ENCODE results near the gene PRR19. TPM values are rescaled to one million over a fixed set of nuclear protein-coding genes. Genes with fewer than 3 reads are reported as not detected.

The PRR19 gene
- total and polyA plus RNA-seq, 10 of the 15 experiments (the other 5 are each of a cell fraction or from before 2014, with no cell fraction given): 0.09 to 1.7 (median 0.73) TPM; not detected in 1

DNA sequence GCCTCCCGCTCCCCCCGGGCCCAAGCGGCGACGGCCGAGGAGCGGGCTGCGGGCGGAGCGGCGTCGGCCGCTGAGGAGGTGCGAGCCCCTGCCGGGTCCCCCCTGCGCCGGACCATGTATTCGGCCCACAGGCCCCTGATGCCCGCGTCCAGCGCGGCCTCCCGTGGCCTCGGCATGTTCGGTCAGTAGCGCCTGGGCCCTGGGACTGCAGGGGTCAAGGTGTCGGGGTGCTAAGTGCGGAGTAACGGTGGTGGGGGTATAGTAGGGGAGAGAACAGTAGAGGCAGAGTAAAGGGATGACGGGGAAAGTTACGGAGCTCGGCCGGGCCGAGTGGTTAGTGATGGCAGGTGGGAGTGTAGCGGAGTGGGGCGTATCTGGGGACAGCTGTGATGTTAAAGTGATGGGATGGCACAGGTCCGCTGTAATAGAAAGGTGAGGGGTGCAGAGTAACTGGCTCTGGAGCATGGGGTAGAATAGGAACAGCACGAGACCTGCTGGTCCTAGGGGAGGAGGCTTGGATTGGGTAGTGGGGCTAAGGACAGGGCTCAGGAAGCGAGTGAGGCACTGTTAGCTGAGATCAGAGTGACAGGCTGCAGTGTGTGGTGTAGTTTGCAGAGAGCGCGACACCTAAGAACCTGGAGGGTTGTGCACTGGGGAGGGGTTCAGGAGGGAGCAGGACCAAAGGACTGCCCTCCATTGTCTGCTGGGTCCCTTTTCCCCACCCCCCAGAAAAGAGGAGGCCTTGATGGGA, 17.2 kb upstream of the PRR19 start (continued):
- TF ChIP-seq, protein P1, sequence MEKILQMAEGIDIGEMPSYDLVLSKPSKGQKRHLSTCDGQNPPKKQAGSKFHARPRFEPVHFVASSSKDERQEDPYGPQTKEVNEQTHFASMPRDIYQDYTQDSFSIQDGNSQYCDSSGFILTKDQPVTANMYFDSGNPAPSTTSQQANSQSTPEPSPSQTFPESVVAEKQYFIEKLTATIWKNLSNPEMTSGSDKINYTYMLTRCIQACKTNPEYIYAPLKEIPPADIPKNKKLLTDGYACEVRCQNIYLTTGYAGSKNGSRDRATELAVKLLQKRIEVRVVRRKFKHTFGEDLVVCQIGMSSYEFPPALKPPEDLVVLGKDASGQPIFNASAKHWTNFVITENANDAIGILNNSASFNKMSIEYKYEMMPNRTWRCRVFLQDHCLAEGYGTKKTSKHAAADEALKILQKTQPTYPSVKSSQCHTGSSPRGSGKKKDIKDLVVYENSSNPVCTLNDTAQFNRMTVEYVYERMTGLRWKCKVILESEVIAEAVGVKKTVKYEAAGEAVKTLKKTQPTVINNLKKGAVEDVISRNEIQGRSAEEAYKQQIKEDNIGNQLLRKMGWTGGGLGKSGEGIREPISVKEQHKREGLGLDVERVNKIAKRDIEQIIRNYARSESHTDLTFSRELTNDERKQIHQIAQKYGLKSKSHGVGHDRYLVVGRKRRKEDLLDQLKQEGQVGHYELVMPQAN (conservative IDR thresholded peaks at IDR 0.05): 0 out of 2 replicates have a peak, but pooled peaks have one; percentile 31
- TF ChIP-seq CREB1 (IDR thresholded peaks at IDR 0.05; ENCODE audit: low read depth) (no peak), ATF7 (IDR thresholded peaks at IDR 0.05; ENCODE audit: low read depth) (no peak), IKZF2 (IDR thresholded peaks at IDR 0.05) (no peak), TCF3 (IDR thresholded peaks at IDR 0.05; ENCODE audit: borderline replicate concordance, insufficient read depth, low read depth, low read length) (no peak), SMAD5 (IDR thresholded peaks at IDR 0.05; ENCODE audit: low read depth) (no peak), CHD2 (IDR thresholded peaks at IDR 0.05; ENCODE audit: borderline replicate concordance, low read depth, low read length) (no peak), POLR2AphosphoS2 (IDR thresholded peaks at IDR 0.05; ENCODE audit: low read depth, low read length) (no peak), ZBTB40 (IDR thresholded peaks at IDR 0.05; ENCODE audit: borderline replicate concordance) (no peak), SIX5 (IDR thresholded peaks at IDR 0.05; ENCODE audit: low read depth, low read length, severe bottlenecking) (no peak), CHD1 (IDR thresholded peaks at IDR 0.05; ENCODE audit: low read depth, low read length) (no peak), NR2F1 (conservative IDR thresholded peaks at IDR 0.05) (peak; percentile 29; the same call in 1 of the 2 replicates), ATF3 (IDR thresholded peaks at IDR 0.05; ENCODE audit: borderline replicate concordance, extremely low read depth, low read depth, low read length) (no peak), ZBED1 (IDR thresholded peaks at IDR 0.05; ENCODE audit: borderline replicate concordance) (no peak)
- TF ChIP-seq, protein P2, sequence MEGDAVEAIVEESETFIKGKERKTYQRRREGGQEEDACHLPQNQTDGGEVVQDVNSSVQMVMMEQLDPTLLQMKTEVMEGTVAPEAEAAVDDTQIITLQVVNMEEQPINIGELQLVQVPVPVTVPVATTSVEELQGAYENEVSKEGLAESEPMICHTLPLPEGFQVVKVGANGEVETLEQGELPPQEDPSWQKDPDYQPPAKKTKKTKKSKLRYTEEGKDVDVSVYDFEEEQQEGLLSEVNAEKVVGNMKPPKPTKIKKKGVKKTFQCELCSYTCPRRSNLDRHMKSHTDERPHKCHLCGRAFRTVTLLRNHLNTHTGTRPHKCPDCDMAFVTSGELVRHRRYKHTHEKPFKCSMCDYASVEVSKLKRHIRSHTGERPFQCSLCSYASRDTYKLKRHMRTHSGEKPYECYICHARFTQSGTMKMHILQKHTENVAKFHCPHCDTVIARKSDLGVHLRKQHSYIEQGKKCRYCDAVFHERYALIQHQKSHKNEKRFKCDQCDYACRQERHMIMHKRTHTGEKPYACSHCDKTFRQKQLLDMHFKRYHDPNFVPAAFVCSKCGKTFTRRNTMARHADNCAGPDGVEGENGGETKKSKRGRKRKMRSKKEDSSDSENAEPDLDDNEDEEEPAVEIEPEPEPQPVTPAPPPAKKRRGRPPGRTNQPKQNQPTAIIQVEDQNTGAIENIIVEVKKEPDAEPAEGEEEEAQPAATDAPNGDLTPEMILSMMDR (IDR thresholded peaks at IDR 0.05 in 2 of 3, conservative IDR thresholded peaks at IDR 0.05 in 1 of 3; ENCODE audit: control insufficient read depth in 2 of 3, extremely low read depth in 1 of 3, insufficient read depth in 1 of 3, low read depth in 3 of 3, low read length in 3 of 3): no peak
- TF ChIP-seq, protein P3, sequence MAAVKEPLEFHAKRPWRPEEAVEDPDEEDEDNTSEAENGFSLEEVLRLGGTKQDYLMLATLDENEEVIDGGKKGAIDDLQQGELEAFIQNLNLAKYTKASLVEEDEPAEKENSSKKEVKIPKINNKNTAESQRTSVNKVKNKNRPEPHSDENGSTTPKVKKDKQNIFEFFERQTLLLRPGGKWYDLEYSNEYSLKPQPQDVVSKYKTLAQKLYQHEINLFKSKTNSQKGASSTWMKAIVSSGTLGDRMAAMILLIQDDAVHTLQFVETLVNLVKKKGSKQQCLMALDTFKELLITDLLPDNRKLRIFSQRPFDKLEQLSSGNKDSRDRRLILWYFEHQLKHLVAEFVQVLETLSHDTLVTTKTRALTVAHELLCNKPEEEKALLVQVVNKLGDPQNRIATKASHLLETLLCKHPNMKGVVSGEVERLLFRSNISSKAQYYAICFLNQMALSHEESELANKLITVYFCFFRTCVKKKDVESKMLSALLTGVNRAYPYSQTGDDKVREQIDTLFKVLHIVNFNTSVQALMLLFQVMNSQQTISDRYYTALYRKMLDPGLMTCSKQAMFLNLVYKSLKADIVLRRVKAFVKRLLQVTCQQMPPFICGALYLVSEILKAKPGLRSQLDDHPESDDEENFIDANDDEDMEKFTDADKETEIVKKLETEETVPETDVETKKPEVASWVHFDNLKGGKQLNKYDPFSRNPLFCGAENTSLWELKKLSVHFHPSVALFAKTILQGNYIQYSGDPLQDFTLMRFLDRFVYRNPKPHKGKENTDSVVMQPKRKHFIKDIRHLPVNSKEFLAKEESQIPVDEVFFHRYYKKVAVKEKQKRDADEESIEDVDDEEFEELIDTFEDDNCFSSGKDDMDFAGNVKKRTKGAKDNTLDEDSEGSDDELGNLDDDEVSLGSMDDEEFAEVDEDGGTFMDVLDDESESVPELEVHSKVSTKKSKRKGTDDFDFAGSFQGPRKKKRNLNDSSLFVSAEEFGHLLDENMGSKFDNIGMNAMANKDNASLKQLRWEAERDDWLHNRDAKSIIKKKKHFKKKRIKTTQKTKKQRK (IDR thresholded peaks at IDR 0.05; ENCODE audit: low read depth, low read length): no peak

Measured in GM12878 (cell line).